NCI-H146 treated with DMSO at 0.1 percent for 48 hours (cell line): ENCODE results near the gene UBE2L3.
A peak's percentile ranks its signal among the peaks of the same experiment; 100 is the strongest.
"Not testable (repeated sequence)": the region's sequence is repeated elsewhere in the genome, so short reads cannot be mapped to it uniquely, and the experiment has no call there.

ENCODE experiments used
- DNase-seq: peaks from one replicate; lab custom pipeline; 2025; ENCODE audit not compliant: unreplicated experiment; lab: John Stamatoyannopoulos, UW

Gene UBE2L3

GRCh38 chr22:21626073-21626734 lies 58.7 kb downstream of the UBE2L3 start:
- DNase-seq, result no peak

DNA sequence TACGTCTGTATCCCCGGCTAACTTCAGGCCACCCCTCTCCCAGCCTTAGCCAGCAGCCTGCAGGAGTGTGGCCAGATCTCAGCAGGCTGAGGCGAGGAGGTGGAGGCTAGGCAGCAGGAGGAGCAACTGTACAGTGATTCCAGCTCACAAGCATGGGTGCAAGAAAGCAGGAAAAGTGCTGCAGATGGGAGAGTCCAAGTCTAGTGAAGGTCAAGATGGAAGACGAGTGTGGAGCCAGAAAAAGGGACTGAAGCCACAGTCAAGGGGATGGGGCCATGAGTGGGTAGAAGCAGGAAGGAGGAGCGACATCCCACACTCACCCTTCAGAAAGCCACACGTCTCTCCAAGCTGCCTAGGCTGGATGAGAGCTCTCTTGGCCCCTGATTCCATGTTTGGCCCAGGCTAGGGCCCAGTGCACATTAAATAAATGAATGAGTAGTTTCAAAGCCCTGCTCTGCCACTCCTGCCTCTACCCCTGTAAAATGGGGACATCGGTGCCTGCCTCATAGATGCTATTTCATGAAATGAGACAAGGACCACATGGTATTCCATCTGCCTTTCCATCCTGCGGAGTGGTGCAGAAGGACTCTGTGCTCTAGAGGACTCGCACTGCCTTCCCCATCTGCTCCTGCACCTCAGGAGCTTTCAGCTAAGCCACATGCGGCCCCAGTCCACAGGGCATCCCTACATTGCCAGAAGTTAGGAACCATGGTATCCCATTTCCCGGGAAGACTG lies 59.4 kb downstream of the UBE2L3 start:
- no peak for DNase-seq

- no peak for DNase-seq
Measured at GRCh38 chr22:21628386-21629254, 61.1 kb downstream of the UBE2L3 start.

GRCh38 chr22:21629255-21630149 lies 62.0 kb downstream of the UBE2L3 start, which contains the start of gene YDJC:
YDJC (minus strand) TSS chr22:21630022; CDS start chr22:21630014, 8 bp downstream.
- DNase-seq, result peak; percentile 65

DNA sequence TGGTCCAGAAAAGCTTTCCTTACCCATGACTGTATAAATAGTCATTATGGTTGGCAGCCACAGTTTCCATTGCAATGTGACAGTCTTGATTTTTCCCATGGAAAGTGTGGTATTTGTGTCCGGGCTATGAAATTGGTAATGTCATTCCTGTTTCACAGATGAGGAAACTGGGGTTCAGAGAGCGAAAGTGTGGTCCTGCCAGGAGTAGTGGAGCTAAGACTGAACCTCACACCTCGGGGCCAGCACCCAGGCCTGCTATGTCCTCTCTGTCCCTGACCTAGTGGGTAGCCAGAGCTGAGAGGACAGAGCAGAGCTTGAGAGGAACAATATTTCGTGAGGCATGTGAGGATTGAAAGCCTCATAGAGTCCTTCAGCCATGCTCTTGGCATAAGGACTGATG lies 63.5 kb downstream of the UBE2L3 start:
- DNase-seq, result no peak

DNA sequence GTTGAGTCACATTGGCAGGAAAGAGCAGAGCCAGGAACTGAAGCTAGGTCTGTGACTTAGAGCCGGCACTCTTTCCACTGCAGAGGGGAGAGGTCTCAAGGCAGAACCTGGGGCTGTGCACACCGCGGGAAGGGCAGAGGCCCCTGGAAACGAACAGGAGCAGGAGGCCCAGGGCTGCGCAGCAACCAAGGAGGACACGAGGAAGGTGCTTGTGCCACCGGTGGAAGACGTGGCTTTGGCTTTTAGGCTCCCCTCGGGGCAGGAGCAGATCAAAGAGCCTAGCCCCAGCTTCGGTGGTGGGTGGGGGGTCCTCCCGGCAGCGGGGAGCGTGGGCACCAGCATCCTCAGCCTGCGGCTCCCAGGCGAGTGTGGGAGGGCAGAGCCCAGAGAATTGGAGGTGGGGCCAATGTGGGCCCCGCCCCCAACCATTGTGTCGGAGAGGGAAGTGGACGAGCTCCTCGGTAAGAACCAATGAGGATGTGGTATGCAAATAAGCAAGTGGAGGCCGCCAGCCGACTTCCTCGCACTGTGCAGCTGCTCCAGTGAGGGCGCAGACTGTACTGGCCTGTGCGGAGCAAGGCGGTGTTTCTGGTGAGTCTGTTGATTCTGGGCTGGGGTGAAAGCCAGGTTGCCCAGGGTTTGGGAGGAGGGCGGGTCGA lies 64.9 kb downstream of the UBE2L3 start, which contains the start of gene CCDC116:
Gene CCDC116, plus strand, starts transcription at position 524 of the 659 bp plus-strand sequence. CDS start 422 bp downstream, outside the sequence.
- DNase-seq, result peak; percentile 4

- no peak for DNase-seq
Measured at GRCh38 chr22:21632931-21633330, 65.4 kb downstream of the UBE2L3 start.

GRCh38 chr22:21633481-21633880 lies 66.0 kb downstream of the UBE2L3 start:
- no peak for DNase-seq

DNA sequence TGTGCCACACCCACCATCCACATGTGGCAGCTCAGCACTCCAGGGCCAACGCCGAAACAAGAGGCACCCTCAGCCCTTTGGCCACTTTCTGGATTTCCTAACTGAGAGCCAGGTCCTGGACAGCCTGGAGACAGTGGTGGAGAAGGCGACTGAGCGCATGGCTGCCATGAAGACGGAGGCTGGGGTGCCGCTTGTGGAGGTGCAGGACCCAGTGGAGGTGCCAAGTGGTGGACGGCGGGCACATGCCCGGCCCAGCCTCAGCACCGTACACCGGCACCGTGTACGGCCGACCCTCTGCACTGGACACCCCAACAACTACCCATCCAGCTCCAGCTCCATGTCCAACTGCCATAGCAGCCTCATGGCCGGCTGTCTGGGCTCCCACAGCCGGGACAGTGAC lies 66.6 kb downstream of the UBE2L3 start:
- no peak for DNase-seq

DNA sequence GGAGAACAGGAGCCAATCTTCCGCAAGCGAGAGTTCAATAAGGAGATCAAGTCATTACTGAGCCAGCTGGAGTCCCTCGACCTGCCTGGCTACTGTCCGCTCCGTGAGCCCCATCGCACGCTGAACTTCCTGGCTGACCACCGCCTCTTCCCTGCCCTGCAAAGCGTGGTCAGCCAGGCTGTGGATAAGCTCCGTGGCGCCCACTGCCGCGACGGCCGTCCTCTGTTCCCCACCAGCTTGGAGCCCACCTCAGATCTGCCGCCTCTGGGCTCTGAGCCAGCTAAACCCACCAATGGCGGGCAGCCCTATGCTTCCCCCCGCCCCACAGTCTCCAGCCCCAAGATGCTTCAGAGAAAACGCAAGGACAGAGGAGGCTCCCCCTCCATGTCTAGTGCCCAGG lies 67.3 kb downstream of the UBE2L3 start:
- no peak for DNase-seq

DNA sequence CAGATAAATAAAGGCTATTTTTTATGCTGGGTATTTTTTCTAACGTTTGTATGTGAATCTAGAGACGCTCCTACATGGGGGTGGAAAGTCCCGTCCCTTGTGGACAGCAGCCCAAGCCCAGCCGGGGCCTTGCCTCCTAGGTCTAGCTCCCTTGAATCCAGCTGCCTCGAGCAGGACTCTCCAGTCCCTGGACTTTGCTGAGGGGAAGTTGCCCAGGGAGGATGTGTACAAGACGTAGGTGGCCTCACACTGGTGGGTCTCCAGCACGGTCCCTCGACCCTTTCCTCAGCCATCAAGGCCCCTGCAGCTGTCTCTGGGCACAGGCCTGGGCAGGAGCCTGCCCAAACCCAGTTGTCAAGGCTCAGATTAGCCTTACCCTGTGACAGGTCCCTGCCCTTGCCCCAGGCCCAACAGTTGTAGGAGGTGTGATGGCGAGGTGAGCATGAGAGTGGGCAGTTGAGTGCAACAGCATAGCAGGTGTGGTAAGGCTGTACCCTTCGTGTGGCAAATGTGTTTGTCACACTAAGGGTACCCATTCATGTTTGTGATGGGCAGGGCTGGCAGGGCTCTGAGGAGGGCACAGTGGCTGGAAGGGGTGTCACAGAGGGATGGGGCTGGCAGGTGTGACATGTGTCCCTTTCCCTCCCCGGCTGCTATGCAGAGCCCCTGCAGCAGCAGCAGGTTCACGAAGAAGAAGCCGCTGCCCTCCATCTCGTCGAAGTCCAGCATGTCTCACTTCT lies 68.4 kb downstream of the UBE2L3 start:
- DNase-seq, result no peak

GRCh38 chr22:21636629-21637218 lies 69.2 kb downstream of the UBE2L3 start:
- no peak for DNase-seq

- not testable (repeated sequence) for DNase-seq
Measured at GRCh38 chr22:21637450-21637849, 69.9 kb downstream of the UBE2L3 start.

- DNase-seq, result no peak
Measured at GRCh38 chr22:21639359-21639758, 71.8 kb downstream of the UBE2L3 start.

GRCh38 chr22:21640810-21641209 lies 73.3 kb downstream of the UBE2L3 start:
- no peak for DNase-seq

GRCh38 chr22:21641417-21641788 lies 73.9 kb downstream of the UBE2L3 start:
- DNase-seq, result no peak

- DNase-seq, result peak; percentile 86
Measured at GRCh38 chr22:21641789-21642583, 74.5 kb downstream of the UBE2L3 start, which contains the start of gene SDF2L1. SDF2L1 (plus strand) TSS chr22:21642302; CDS start chr22:21642337, 35 bp downstream.
